ENCODE measurements around the gene RIPK4.
"Not testable (repeated sequence)": the region's sequence is repeated elsewhere in the genome, so short reads cannot be mapped to it uniquely, and the experiment has no call there.

The RIPK4 gene

DNA sequence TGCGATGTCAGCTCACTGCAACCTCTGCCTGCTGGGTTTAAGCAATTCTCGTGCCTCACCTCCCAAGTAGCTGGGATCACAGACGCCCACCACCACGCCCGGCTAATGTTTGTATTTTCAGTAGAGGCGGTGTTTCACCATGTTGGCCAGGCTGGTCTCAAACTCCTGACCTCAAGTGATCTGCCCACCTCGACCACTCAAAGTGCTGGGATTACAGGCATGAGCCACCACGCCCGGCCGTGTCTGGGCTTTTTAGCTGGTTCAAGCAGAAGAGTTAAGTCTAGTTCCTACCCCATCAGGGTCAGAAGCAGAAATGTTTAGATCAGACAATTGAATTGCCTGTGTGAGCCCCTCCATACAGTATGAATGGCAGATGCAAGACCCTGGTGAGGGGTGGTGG lies 27.7 kb upstream of the RIPK4 start:
- DNase-seq: no peak

DNA sequence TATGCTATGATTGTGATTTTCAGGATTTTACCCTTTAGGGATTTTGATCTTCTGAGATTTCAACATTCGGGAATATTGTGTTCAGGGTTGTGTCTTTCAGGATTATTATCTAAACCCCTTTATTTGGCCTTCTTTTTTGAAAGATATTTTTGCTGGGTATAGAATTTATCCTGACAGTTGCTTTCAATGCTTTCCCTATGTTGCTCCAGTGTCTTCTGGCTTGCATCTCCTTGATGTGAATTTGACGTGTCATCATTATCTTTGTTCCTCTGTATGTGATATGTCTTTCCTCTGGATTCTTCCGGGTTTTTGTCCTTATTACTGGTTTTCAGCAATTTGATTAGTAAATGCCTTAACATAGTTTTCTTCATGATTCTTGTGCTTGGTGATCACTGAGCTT lies 25.9 kb upstream of the RIPK4 start:
- no peak for DNase-seq

DNA sequence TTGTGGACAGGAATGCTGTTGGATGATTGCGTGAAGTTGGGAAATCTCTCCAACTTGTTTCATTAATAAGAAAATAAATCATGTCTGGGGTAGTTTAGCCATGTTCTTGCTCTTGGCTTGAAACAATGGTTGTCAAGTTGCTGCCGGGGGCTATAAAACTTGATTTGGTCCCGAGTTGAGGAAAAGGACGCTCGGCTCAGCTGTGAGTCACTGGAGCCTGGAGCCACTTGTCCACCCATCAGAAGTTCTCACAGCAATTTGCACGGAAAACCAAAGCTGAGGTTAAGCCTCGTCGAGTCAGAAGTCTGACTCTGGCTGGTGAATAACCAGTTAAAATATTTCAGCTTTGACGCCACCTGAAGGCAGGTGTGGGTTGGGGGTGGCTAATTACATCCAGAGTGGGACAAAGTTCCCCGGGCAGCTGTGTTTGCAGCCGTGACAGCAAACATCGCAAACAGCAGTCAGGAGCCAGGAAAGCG lies 19.7 kb upstream of the RIPK4 start:
- no peak for DNase-seq

DNA sequence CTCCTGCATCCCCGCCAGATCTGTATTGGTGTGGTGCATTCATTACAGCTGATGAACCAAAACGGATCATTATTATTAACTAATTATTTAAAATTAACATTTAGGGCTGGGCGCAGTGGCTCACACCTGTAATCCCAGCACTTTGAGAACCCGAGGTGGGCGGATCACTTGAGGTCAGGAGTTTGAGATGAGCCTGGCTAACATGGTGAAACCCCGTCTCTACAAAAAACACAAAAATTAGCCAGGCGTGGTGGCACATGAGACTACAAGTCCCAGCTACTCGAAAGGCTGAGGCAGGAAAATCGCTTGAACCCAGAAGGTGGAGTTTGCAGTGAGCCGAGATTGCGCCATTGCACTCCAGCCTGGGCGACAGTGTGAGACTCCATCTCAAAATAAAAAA lies 18.4 kb upstream of the RIPK4 start:
- not testable (repeated sequence) for DNase-seq

DNA sequence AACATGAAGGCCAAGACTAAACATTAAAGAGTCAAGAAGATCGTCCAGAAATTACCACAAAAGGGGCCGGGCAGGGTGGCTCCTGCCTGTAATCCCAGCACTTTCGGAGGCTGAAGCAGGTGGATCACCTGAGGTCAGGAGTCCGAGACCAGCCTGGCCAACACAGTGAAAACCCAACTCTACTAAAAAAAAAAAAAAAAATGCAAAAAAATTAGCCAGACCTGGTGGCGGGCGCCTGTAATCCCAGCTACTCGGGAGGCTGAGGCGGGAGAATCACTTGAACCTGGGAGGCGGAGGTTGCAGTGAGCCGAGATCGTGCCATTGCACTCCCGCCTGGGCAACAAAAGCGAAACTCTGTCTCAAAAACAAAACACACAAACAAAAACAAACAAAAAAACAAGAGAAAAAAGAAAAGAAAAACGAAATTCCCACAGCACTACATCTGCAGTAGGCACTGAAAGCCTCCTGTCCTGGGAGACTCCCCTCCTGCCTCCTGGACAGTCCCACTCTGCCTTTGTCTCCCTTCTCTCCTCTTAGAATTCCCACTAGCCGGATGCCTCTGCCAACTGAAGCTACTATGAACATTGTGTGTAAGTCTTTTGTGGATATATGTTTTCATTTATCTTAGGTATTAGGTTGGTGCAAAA lies 17.7 kb upstream of the RIPK4 start:
- DNase-seq: no peak

DNA sequence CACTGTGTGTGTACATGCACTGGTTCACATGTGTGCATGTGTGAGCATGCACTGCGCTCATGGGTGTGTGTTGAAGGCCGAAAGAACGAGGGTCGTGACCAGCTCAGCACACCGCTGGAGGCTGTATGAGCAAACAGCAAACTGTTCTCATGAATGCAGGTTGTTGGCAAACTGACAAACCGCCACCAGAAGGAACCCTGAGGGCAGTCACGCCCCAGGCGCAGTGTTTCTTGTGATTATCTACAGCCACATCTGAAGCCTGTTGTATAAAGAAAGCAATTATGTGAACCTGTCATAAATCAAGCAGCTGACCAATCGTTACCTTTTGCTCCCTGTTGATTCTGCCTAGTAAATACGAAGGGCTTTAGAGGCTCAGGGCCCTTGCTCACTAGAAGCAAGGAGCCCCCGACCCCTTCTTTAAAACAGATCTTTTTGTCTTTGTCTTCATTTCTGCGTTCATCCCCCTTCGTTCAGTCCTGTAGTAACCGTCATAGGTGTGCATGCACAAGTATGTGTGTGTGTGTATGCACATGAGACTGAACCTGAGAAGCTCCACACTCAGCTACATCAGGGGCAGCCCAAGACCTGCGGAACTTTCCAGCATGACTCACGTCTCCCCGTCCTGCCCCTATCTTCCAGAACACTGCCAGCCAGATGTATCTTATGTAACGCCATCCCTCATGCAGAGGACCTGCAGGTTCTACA lies 16.8 kb upstream of the RIPK4 start:
- no peak for DNase-seq

DNA sequence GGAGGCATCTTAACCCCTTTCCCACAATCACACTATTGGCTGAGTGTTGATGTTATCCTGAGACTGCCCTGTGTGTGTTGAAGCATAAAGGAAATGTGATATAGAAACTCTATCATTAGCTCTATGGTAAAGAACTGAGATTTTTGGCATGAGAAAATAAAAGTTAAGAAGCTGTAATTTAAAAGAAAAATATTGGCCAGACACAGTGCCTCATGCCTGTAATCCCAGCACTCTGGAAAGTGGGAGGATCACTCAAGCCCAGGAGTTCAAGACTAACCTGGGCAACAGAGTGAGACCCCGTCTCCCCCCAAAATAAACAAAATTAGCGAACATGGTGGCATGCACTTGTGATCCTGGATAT lies 14.2 kb upstream of the RIPK4 start:
- no peak for DNase-seq

DNA sequence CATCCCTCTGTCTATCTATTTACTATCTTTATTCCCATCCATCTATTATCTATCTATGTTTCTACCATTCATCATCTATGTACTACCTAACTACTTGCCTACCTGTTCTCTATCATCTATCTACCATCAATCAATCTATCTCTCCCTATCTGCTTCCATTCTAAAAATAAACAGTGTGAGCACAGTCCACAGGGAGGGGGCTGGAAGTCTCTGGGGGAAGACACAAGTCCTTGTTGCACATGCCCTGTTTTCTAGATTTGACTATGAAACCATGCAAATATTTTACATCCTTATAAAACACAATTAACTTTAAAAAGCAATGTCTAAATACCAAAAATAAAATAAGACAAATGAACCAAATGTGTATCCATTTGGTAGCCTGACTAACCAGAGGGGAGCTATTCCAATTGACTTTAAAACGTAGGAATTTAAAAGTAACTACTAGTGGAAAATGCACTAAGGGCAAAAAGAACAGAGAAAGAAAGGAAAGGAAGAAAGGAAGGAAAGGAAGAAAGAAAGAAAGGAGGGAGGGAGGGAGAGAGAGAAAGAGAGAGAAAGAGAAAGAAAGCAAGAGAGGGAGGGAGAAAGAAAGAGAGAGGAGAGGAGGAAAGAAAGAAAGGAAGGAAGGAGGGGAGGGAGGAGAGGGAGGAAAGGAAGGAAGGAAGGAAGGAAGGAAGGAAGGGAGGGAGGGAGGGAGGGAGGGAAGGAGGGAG lies 13.6 kb upstream of the RIPK4 start:
- no peak for DNase-seq

DNA sequence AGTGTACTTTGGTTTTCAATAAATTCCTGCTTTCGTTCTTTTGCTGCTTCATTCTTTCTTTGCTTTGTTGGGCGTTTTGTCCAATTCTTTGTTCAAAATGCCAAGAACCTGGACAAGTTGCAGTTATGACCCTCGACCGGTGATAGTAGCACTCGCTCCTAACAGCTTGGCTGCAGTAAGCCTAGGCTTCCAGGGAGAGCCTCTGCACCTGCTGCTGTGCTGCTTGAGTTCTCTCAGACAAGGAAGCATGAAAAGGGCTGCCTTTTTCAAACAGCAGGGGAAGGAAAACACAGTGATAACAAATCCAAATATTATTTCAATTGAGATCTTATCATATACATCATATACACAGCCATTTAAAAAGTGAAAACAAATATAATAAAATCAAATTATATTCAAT lies 12.8 kb upstream of the RIPK4 start:
- peak; percentile 33 for DNase-seq

DNA sequence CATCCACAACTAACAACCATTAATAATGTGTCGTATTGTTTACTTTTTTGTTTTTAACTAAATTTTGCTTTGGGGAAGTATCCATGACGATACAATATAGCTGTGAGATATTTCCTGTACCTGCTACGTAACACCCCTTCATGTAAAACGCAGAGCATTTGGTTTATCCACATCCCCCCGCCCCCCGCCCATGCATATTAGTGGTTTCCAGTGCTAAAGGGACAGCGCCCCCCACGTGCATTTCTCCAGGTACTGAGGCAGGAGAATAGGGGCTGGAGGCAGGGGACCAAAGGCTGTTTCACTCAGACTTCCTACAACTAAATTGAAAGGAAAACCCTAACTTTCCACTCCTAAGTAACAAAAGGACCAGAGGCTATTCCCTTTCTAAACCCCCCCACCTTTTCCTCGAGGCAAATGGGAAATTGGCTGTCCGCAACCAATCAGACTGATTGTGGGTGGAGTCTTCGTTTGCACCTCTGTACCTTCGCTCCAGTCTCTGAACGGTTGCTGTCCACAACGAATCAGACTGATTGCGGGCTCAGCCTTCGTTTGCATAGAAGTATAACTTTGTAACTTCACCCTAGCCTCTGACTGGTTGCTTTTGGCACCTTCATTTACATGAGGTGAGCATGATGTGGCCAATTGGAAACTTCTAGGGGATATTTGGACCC lies 12.2 kb upstream of the RIPK4 start:
- peak; percentile 27 for DNase-seq

DNA sequence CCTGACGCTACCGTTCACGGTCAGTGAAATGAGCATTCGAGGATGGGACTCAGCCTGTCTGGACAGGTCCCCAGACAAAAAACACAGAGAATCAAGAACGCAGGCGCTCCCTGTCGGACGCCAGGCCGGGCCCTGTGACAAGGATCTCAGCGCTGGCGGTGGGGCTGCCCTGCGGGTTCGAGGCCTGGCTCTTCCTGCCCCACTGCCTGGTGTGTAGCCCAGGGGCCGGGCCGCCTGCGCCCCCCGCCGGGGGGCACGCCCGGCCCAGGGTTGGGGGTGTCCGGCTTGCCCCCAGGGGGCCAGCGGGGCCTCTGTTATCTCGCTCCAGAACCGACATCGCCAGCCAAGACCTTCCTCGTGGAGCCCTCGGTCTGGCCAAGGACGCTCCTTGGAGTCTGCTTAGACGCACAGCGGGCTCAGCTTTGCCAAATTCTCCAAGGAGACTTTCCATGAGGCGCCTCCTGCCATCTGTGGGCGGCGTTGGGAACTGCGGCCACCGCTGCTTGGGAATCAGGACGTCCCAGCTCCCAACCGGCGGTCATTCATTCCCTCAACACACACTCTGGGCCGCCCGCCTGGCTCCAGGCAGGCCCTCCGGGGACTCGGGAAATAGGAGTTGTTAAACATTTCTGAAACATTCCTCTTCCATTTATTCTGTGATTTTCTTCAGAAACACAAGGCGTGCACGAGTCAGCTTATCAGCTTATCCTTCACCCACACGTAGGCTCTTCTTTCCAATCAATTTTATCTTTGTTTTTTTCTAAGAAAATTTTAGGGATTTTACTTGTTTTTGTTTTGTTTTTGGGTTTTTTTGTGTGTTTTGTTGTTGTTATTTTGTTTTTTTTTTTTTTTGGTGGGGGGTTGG lies 11.3 kb upstream of the RIPK4 start:
- peak; percentile 63 for DNase-seq

DNA sequence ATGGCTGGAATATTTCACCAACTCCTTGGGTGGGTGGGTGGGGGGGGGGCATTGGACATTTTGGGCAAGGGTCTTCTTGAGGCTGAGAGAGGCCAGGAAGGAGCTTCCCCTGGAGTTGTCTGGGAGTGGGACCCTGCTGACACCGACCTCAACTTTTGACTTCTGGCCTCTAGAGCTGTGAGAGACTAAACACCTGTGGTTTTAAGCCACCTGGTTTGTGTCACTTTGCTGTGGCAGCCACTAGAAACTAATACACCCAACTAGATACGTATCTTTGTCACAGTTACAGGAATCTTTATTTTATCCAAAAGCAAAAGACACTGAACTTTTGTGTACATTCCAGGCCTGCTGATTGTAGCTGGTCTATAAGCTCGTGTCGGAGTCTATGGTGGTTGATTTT lies 9.9 kb upstream of the RIPK4 start:
- peak; percentile 14 for DNase-seq

DNA sequence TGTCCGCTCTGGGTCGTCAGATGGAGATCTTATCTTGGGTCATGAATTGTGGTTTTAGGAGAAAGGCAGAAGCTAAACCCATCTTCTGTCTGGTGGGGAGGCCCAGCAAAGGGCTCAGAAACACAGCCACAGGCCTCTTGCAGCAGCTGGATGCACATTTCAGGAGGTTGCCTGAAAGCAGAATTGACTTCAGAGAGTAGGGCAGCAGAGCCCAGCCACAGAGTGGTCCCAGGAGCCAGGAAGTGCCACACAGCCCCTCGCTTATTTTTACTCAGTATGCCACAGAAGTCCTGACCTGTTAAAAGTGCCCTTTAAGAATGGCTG lies 8.3 kb upstream of the RIPK4 start:
- DNase-seq: peak; percentile 0

DNA sequence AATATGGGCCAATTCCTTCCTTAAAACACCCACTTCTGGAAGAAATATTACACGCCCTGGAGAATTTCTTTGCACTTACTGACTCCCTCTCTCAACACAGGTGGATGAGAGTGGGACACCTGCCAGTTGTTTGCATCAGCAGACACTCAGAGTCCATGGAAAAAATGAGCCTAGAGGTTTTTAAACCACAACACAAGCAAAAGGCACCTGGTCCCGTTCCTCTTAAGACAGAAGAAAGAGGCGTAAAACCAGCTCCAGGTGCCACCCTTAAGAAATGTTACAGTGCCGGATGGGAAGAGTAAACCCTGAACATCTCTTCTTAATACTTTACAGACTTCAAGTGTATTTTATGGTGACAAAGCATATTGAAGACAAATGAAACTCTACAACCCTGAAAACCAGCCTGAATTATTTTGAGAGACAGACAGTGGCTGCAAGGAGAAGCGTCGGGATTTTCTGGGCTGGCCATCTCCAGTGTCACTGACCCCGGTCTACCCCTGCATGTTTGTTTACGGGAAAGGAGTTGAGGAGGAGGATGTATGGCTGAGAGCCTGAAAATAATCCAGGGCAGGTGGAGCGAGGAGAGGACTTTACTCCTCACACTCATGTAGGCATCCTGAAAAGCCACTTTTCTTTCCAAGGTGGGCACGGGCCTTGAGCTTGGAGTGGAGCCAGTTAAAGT lies 7.8 kb upstream of the RIPK4 start:
- no peak for DNase-seq

DNA sequence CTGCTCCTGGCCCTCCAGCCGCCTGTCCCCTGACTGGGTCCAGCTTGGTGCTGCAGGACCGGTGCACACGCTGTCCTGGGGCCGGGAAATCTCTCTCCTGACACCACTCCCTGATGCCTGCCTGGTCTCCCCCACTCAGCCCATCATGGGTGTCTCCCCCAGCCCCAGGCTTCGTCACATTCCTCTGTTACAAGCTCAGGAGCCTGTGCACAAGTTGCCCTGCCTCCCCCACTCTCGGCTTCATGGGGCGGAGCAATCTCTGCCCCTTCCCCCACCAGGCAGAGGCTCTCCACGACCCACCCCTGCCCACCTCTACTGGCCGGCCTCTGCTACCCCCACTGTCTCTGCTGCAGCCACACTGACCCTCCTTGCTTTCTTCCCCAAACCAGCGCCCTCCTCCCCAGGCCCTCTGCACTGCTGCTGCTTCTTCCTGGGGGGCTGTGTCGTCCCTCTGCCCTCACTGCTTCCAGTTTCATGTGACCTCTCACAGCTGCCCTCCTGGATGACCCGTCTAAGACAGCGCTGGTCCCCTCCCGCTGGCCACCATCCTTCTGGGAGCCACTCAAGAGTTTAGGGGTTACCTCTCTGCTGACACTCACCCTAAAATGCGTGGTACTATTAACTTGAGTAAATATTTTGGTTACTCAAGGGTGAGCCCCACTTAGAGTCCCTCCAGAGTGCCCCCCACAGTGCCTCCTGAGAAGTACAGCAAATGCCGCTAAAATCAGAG lies 5.7 kb upstream of the RIPK4 start:
- DNase-seq: peak; percentile 28

DNA sequence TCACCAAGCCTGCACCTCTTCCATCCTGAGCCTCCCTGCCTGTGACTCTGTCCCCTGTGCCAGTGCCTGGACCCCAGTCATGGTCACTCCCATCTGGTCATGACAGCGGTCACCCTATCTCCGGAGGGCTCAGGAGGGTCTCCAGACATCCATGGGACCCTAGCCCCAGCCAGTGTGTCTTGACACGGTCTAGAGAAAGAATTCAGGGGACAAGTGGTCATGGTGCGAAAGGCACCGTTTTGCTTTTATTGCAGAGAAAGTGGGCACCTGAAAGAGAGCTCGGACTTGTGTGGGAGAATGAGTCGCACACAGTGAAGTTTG lies 4.7 kb upstream of the RIPK4 start:
- DNase-seq: peak; percentile 57

DNA sequence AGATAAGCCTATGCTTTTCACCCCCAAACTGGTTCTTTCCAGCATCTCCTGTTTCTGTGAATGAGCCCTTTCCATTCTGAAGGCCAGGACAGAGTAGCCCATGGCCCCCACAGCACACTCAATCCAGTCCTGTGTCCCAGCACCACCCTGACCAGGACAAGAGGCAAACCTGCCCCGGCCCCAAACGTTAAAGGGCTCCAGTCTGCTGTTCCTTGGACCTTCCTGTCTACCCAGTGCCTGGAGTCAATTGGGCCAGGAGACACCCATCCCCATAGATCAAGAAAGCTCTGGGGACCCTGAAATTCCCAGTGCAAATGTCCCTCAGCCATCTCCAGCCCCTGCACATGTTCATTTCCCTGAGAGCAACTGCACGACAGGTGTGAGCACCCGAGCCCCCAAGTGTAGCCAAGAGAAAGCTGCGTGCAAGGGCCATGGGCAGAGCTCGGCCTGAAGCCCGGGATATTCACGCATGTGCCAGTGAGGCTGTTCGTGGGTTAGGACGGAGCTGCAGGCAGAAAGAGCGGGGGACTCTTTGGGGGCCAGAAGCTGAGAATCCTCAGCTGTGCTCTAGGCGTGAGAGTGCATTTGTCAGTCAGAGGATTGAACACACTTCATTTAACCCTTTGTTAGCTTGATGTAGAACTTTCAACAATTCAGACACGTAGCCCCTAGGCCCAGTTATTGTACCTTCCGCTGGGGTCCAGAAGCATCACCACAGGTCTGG lies 4.2 kb upstream of the RIPK4 start:
- peak; percentile 34 for DNase-seq

DNA sequence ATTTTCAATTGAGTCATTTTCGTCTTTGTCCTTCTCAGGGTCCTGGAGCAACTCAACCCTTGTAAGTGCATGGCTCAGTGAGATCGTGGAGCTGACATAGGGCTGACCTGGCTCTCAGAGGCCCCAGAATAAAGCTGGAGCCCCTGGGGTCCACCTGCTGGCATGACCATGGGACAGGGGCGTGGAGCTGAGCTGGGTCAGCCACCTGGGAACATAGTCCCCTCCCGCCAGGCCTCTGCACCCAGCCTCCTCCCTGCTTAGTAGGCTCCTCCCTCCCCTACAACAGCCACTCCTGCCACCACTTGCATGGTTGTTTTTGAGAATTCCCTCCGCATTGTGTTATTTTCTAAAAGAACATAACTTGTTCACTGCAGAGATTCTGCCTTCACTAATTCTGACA lies 3.1 kb upstream of the RIPK4 start:
- peak; percentile 41 for DNase-seq

DNA sequence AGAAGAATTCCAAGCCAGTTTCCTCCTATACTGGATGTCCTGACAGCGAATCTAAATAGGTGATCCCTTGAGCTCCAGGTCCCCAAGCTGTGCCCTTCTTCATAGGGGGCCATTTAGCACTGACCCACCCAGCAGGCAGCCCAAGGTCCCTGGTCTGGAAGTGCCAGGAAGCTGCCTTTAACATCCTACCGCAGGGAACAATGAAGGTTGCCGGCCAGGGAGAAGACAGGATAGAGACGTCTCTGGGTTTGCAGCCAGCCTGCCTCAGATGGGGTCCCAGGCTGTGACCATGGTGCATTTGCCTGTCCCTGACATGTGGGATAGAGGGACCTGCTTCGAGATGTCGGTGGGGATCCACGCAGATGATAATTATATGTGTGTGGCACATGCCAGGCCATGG lies 2.7 kb upstream of the RIPK4 start:
- DNase-seq: peak; percentile 57

DNA sequence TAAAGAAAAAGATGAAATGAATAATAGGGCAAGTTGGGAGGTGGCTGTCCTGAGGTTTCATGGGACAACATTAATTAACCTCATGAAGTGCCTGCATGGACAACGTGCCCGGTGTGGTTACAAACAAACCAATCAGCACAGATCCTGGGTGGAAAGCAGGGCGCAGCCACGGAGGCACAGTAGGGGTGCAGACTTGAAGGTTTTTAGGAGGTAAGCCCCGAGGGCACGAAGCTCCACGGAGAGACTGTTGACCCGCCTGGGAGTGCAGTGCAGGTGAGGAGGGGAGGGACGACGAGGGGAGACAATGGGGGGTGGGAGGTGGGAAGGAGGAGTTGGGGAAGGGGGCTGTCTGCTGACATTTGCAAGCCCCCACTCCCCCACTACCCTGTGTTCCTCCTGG lies 2.3 kb upstream of the RIPK4 start:
- DNase-seq: peak; percentile 58
